ENCODE measurements around the gene GNG13. TPM values are rescaled to one million over a fixed set of nuclear protein-coding genes. Genes with fewer than 3 reads are reported as not detected.
"Not testable (repeated sequence)": the region's sequence is repeated elsewhere in the genome, so short reads cannot be mapped to it uniquely, and the experiment has no call there.

GNG13 gene
- total RNA-seq, 1 experiment from 2014 or later, result not detected

- intact Hi-C loops (cut with micrococcal nuclease; ENCODE audit: unreplicated experiment), result no loop called here
- Histone ChIP-seq H3K27me3 (replicated peaks; ENCODE audit: insufficient read depth, low read depth, low read length, poor library complexity) (no peaks in the 10 kb centered on the region), H3K36me3 (ENCODE audit: insufficient read depth, low read length, poor library complexity, severe bottlenecking) (no peaks in the 10 kb centered on the region), H3K27ac (ENCODE audit: low read depth, low read length, poor library complexity, severe bottlenecking) (no peak overlapping the region), H3K9me3 (ENCODE audit: low read depth, low read length, poor library complexity, severe bottlenecking) (no peaks in the 10 kb centered on the region), H3K4me3 (ENCODE audit: low read depth, low read length, poor library complexity, severe bottlenecking) (no peak overlapping the region), H3K4me1 (ENCODE audit: insufficient read depth, low read length, poor library complexity, severe bottlenecking) (peaks cover 8% of the 10 kb centered on the region)
- no peak for DNase-seq (ENCODE audit: low spot score)
- ChIA-PET CTCF (no interaction called here), POLR2A (ENCODE audit: low non-redundant PET) (no interaction called here)
- no TSS peak for BruUV-seq (replicated peaks)
- TF ChIP-seq EZH2 (IDR thresholded peaks at IDR 0.05; ENCODE audit: borderline replicate concordance, low read depth, low read length, poor library complexity, severe bottlenecking) (no peak), CTCF (conservative IDR thresholded peaks at IDR 0.05; ENCODE audit: low read depth, low read length) (no peak)
These were observed 21.2 kb upstream of the GNG13 start for GRCh38 chr16:821751-822150.

GRCh38 chr16:820748-821147, 20.2 kb upstream of the GNG13 start:
- Histone ChIP-seq H3K27me3 (replicated peaks; ENCODE audit: insufficient read depth, low read depth, low read length, poor library complexity) (no peaks in the 10 kb centered on the region), H3K4me3 (ENCODE audit: low read depth, low read length, poor library complexity, severe bottlenecking) (no peak overlapping the region), H3K27ac (ENCODE audit: low read depth, low read length, poor library complexity, severe bottlenecking) (no peak overlapping the region), H3K9me3 (ENCODE audit: low read depth, low read length, poor library complexity, severe bottlenecking) (no peaks in the 10 kb centered on the region), H3K4me1 (ENCODE audit: insufficient read depth, low read length, poor library complexity, severe bottlenecking) (peaks cover 7% of the 10 kb centered on the region), H3K36me3 (ENCODE audit: insufficient read depth, low read length, poor library complexity, severe bottlenecking) (no peaks in the 10 kb centered on the region)
- DNase-seq (ENCODE audit: low spot score), result no peak
- intact Hi-C loops (cut with micrococcal nuclease; ENCODE audit: unreplicated experiment), result no loop called here
- BruUV-seq (replicated peaks), result no TSS peak
- no peak for TF ChIP-seq CTCF (conservative IDR thresholded peaks at IDR 0.05; ENCODE audit: low read depth, low read length)
- no peak for TF ChIP-seq EZH2 (IDR thresholded peaks at IDR 0.05; ENCODE audit: borderline replicate concordance, low read depth, low read length, poor library complexity, severe bottlenecking)
- CTCF ChIA-PET, result no interaction called here
- POLR2A ChIA-PET (ENCODE audit: low non-redundant PET), result no interaction called here

- POLR2A ChIA-PET (ENCODE audit: low non-redundant PET), result interaction anchor here (0.5 kb wide), 1 partner anchor 108 kb away, joined by 3 read pairs; no protein-coding TSS in a partner anchor
- H3K9me3 ChIP-seq (ENCODE audit: low read depth, low read length, poor library complexity, severe bottlenecking); CTCF ChIA-PET; H3K4me1 ChIP-seq (ENCODE audit: insufficient read depth, low read length, poor library complexity, severe bottlenecking); H3K27me3 ChIP-seq (replicated peaks; ENCODE audit: insufficient read depth, low read depth, low read length, poor library complexity); BruUV-seq (replicated peaks); H3K27ac ChIP-seq (ENCODE audit: low read depth, low read length, poor library complexity, severe bottlenecking); H3K36me3 ChIP-seq (ENCODE audit: insufficient read depth, low read length, poor library complexity, severe bottlenecking); intact Hi-C loops (cut with micrococcal nuclease; ENCODE audit: unreplicated experiment); H3K4me3 ChIP-seq (ENCODE audit: low read depth, low read length, poor library complexity, severe bottlenecking); DNase-seq (ENCODE audit: low spot score): not testable (repeated sequence)
These were observed 19.5 kb upstream of the GNG13 start for GRCh38 chr16:820044-820408.

- Histone ChIP-seq H3K4me1 (ENCODE audit: insufficient read depth, low read length, poor library complexity, severe bottlenecking) (no peaks in the 10 kb centered on the region), H3K27ac (ENCODE audit: low read depth, low read length, poor library complexity, severe bottlenecking) (no peak overlapping the region), H3K27me3 (replicated peaks; ENCODE audit: insufficient read depth, low read depth, low read length, poor library complexity) (no peaks in the 10 kb centered on the region), H3K9me3 (ENCODE audit: low read depth, low read length, poor library complexity, severe bottlenecking) (no peaks in the 10 kb centered on the region), H3K36me3 (ENCODE audit: insufficient read depth, low read length, poor library complexity, severe bottlenecking) (no peaks in the 10 kb centered on the region), H3K4me3 (ENCODE audit: low read depth, low read length, poor library complexity, severe bottlenecking) (no peak overlapping the region)
- no TSS peak for BruUV-seq (replicated peaks)
- no peak for TF ChIP-seq EZH2 (IDR thresholded peaks at IDR 0.05; ENCODE audit: borderline replicate concordance, low read depth, low read length, poor library complexity, severe bottlenecking)
- TF ChIP-seq CTCF (conservative IDR thresholded peaks at IDR 0.05; ENCODE audit: low read depth, low read length), result no peak
- no peak for DNase-seq (ENCODE audit: low spot score)
- intact Hi-C loops (cut with micrococcal nuclease; ENCODE audit: unreplicated experiment), result no loop called here
- CTCF ChIA-PET, result no interaction called here
- POLR2A ChIA-PET (ENCODE audit: low non-redundant PET), result interaction anchor here (0.5 kb wide), 1 partner anchor 107 kb away, joined by 3 read pairs; no protein-coding TSS in a partner anchor
These were observed 19.0 kb upstream of the GNG13 start for GRCh38 chr16:819336-820043.
